Gastroesophageal sphincter (tissue), 4 donors: ENCODE measurements around the gene TNK1. TPM values are rescaled to one million over a fixed set of nuclear protein-coding genes. Genes with fewer than 3 reads are reported as not detected.
A peak's percentile ranks its signal among the peaks of the same experiment; 100 is the strongest.

Experiments
- ATAC-seq: fragments of 150-250 bp; one replicate; pipeline ENCODE4 v1.9.1; 2016; ENCODE audit warnings: mild to moderate bottlenecking, moderate library complexity
- H3K27ac ChIP-seq, 4 donors: fragments of 200-600 bp; sonication (generic) in 3 of 4; 1 replicate in 3 of 4; 2 replicates in 1 of 4; pipeline ENCODE4 v1.5.1; 2016 to 2019
- H3K27me3 ChIP-seq: fragments of 200-600 bp; sonication (generic); one replicate; pipeline ENCODE4 v1.5.1; 2019
- H3K36me3 ChIP-seq, 2 donors: fragments of 200-600 bp; sonication (generic); one replicate each; pipeline ENCODE4 v1.5.1; 2019; ENCODE audit warnings: control low read depth in 1 of 2
- H3K4me1 ChIP-seq, 3 donors: fragments of 200-600 bp; sonication (generic); 1 replicate in 2 of 3; 2 replicates in 1 of 3; pipeline ENCODE4 v1.5.1; 2016 to 2019; ENCODE audit warnings: control low read depth in 2 of 3
- H3K4me3 ChIP-seq, 2 donors: fragments of 200-600 bp; sonication (generic); one replicate each; pipeline ENCODE4 v1.5.1; 2019; ENCODE audit warnings: mild to moderate bottlenecking in 1 of 2, moderate library complexity in 1 of 2
- H3K9me3 ChIP-seq, 3 donors: fragments of 200-600 bp; sonication (generic); one replicate each; pipeline ENCODE4 v1.5.1; 2017 to 2019; ENCODE audit warnings: control low read depth in 2 of 3
- CTCF ChIP-seq, 4 experiments: fragments of 200-600 bp in 2 of 4; fragments of 450-650 bp in 2 of 4; sonication (generic) in 1 of 4; IDR thresholded peaks; one replicate each; pipeline ENCODE4 v1.5.1; 2017 to 2019; ENCODE audit warnings: antibody characterized with exemption in 4 of 4, mild to moderate bottlenecking in 2 of 4, moderate library complexity in 2 of 4
- EP300 ChIP-seq: sonication (generic); formaldehyde crosslinking; IDR thresholded peaks from one replicate; pipeline ENCODE4 v1.6.1; 2017; ENCODE audit warnings: antibody characterized with exemption, mild to moderate bottlenecking
- POLR2A ChIP-seq, 2 donors: fragments of 450-650 bp; IDR thresholded peaks; one replicate each; pipeline ENCODE4 v1.6.1; 2017; ENCODE audit warnings: antibody characterized with exemption in 2 of 2, mild to moderate bottlenecking in 2 of 2, moderate library complexity in 1 of 2
- POLR2AphosphoS5 ChIP-seq: sonication (generic); formaldehyde crosslinking; IDR thresholded peaks from one replicate; pipeline ENCODE4 v1.6.1; 2017; ENCODE audit warnings: antibody characterized with exemption
- WGBS, 2 donors: methylation state at CpG; one replicate each; pipeline ENCODE4 v1.1.5; 2018; ENCODE audit warnings: low coverage in 1 of 2; 5-methylcytosine and 5-hydroxymethylcytosine counted together
- total RNA-seq, 4 donors: library from RNA; depleted of rRNA; stranded (reverse); fragments of >200 nt; gene quantifications; one replicate each; pipeline ENCODE4 v1.1.0, GENCODE V29; 2016

The TNK1 gene
- total RNA-seq, 4 donors from 2014 or later = 2.0 to 4.4 (median 3.5) TPM

DNA sequence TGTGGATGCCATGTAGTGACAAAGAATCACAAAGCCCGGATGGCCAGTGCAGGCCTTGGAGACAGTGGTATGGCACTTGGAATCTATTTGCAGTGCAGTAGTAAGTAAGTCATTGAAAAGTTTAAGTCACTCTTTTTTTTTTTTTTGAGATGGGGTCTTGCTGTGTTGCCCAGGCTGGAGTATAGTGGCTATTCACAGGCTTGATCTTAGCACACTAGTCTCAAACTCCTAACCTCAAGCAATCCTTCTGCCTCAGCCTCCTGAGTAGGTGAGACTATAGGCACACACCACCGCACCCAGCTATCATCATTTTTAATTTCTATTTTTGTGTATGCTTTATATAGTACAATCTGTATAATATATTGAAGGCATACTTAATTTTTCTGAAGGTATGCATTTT is 17.7 kb downstream of the TNK1 start:
- 83 to 93% methylated on average over 2 of the region's 2 CpGs for WGBS, 2 donors
- peaks cover 4 to 47% (median 20%) of the 10 kb centered on the region in 3 donors for H3K4me1 ChIP-seq
- no peaks in the 10 kb centered on the region for H3K36me3 ChIP-seq
- no peaks in the 10 kb centered on the region for H3K27me3 ChIP-seq
- no peak for TF ChIP-seq EP300
- no peak for TF ChIP-seq CTCF (IDR thresholded peaks at IDR 0.05)
- no peak for TF ChIP-seq POLR2AphosphoS5
- no peak for TF ChIP-seq POLR2A (IDR thresholded peaks at IDR 0.05)
- H3K4me3 ChIP-seq = no peak overlapping the region
- H3K27ac ChIP-seq = no peak overlapping the region
- ATAC-seq = no peak
- H3K9me3 ChIP-seq = no peaks in the 10 kb centered on the region

DNA sequence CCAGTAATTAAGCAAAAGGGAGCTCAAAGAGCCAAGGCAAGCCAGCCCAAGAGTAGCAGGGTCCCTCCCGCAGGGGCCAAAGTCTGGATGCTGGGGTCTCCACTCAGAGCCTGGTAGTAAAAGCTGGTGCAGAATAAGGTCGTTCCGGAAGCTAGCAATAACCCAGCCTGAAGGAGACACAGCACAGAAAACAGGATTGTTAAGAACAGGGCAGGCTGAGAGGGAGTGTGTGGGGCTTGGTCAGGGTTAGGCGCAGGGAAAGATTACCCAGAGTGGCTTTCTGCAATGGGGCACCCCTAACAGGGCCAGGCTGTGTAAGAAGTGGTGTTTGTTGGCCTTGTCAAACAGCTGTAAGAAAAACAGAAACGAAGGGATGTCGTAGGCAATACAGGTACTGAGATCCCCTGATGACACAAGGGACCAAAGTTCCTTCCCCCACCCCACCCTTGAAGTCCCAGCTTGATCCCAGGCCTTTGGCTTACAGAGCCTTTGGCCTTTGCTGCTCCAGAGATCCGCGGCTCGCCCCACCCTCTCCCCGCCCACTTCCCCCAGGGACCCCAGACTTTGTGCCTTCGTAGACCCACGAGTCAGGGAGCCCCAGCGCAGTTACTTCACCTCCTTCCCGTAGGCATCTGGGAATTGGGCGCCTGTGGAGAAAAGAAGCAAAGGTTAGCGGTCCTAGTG is 22.3 kb downstream of the TNK1 start:
- peak; percentile 4 for ATAC-seq
- Histone ChIP-seq H3K4me3 (peak overlapping the region; percentile 37 to 88), H3K27me3 (no peaks in the 10 kb centered on the region), H3K27ac (peak overlapping the region; percentile 91 to 95 (median 93)), H3K4me1 (peaks cover 4 to 65% (median 24%) of the 10 kb centered on the region in 3 donors), H3K36me3 (peaks cover 0 to 2% of the 10 kb centered on the region in 2 donors), H3K9me3 (no peaks in the 10 kb centered on the region)
- TF ChIP-seq POLR2AphosphoS5 = no peak
- 18 to 35% methylated on average over 6 to 7 of the region's 16 CpGs for WGBS, 2 donors

- no peak for TF ChIP-seq POLR2A (IDR thresholded peaks at IDR 0.05)
- no peak for TF ChIP-seq CTCF (IDR thresholded peaks at IDR 0.05)
- TF ChIP-seq EP300 = no peak
- TF ChIP-seq POLR2AphosphoS5 = no peak
- H3K36me3 ChIP-seq = peaks cover 0 to 7% of the 10 kb centered on the region in 2 donors
- no CpG with 5 or more reads among the region's 13 CpGs for WGBS, 2 donors
- H3K27ac ChIP-seq = peak overlapping the region; percentile 91 to 95 (median 93)
- H3K27me3 ChIP-seq = no peaks in the 10 kb centered on the region
- no peaks in the 10 kb centered on the region for H3K9me3 ChIP-seq
- peak overlapping the region; percentile 37 to 88 for H3K4me3 ChIP-seq
- peaks cover 4 to 65% (median 24%) of the 10 kb centered on the region in 3 donors for H3K4me1 ChIP-seq
- peak; percentile 65 for ATAC-seq
These were observed 22.8 kb downstream of the TNK1 start for GRCh38 chr17:7403727-7403976.

- TF ChIP-seq CTCF (IDR thresholded peaks at IDR 0.05) (peak in 2 of 4 experiments; percentile 27 to 35), POLR2AphosphoS5 (peak; percentile 91), POLR2A (IDR thresholded peaks at IDR 0.05) (peak; percentile 89 to 91), EP300 (no peak)
- Histone ChIP-seq H3K4me1 (peaks cover 4 to 65% (median 24%) of the 10 kb centered on the region in 3 donors), H3K27me3 (no peaks in the 10 kb centered on the region), H3K9me3 (no peaks in the 10 kb centered on the region), H3K27ac (peak within 1 kb of the TSS; percentile 91 to 95 (median 93)), H3K4me3 (peak within 1 kb of the TSS; percentile 70 to 88), H3K36me3 (peaks cover 0 to 12% of the 10 kb centered on the region in 2 donors)
- 2% methylated on average over 11 of the region's 49 CpGs; no CpG with 5 or more reads in 1 of the 2 donors for WGBS, 2 donors
- peak; percentile 94 for ATAC-seq
These were observed 23.3 kb downstream of the TNK1 start, which contains the start of gene TMEM256 for GRCh38 chr17:7403977-7404736. Gene TMEM256 (minus strand): TSS chr17:7404097. CDS start chr17:7404084, 13 bp downstream.

DNA sequence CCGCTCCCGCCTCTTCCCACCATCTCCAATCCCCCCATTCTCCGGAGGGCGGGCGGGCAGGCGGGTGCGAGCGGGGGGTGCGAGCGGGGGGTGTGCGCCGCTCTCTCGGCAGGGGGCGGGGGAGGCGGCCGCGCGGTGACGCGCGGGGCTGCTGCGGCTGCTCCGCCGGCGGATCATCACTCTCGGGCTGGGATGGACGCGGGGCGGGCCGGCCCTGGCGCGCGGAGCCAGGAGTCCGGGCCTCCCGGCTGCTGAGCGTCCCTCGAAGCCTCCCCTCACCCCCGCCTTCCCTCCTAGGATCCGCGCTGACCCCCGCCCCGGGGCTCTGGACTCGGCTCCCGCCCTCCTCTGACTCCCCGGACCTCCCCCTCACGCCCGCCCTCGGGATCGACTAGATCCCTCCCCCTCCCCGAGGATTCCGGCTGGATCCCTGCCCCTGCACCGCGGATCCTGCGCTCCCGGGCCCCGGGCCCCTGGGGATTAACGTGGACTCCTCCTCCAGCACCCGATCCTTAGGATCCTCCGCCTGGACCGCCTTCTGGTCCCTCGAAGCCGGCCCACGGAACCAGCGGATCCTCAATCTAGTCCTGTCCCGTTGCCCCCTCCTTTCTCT is 24.0 kb downstream of the TNK1 start:
- peaks cover 4 to 65% (median 24%) of the 10 kb centered on the region in 3 donors for H3K4me1 ChIP-seq
- 0% methylated on average over 9 of the region's 65 CpGs; no CpG with 5 or more reads in 1 of the 2 donors for WGBS, 2 donors
- no peaks in the 10 kb centered on the region for H3K9me3 ChIP-seq
- H3K36me3 ChIP-seq = peaks cover 0 to 19% of the 10 kb centered on the region in 2 donors
- TF ChIP-seq POLR2AphosphoS5 (no peak), POLR2A (IDR thresholded peaks at IDR 0.05) (peak; percentile 74 to 77), EP300 (no peak), CTCF (IDR thresholded peaks at IDR 0.05) (peak in 3 of 4 experiments; percentile 7 to 23 (median 22))
- peak; percentile 64 for ATAC-seq
- H3K27me3 ChIP-seq = no peaks in the 10 kb centered on the region
- peak overlapping the region; percentile 70 to 88 for H3K4me3 ChIP-seq
- H3K27ac ChIP-seq = peak overlapping the region; percentile 77 to 95 (median 93)
